HCT116 (cell line): Measurements from ENCODE around the gene AMD1. TPM values are rescaled to one million over a fixed set of nuclear protein-coding genes. Genes with fewer than 3 reads are reported as not detected.

ENCODE experiments used
- ATAC-seq: fragments of 200-7000 bp; cut with Tn5 transposase; 2 replicates; pipeline ENCODE4 v1.9.1; 2020; ENCODE audit warnings: mild to moderate bottlenecking, moderate library complexity
- BruUV-seq: library from RNA; stranded (reverse); fragments of 400-500 nt; replicated peaks from 2 replicates; lab custom pipeline; 2021; lab: Mats Ljungman, UMichigan
- CTCF ChIA-PET: fragments of 300-600 bp; sonication (Branson Sonifier 250); formaldehyde crosslinking; loops from one replicate; lab custom pipeline; 2021; ENCODE audit warnings: antibody characterized with exemption; lab: Charles Lee
- POLR2A ChIA-PET: fragments of 300-600, 350-600 bp; sonication (Branson Sonifier 250); formaldehyde crosslinking; loops from one replicate; lab custom pipeline; 2021; ENCODE audit warnings: antibody characterized with exemption; lab: Charles Lee
- RAD21 ChIA-PET, 2 experiments: fragments of 300-600 bp; sonication (Branson Sonifier 250); formaldehyde crosslinking; loops; one replicate each; lab custom pipeline; 2023; ENCODE audit warnings: low total read pairs in 2 of 2; ENCODE audit not compliant: uncharacterized antibody in 2 of 2, unreplicated experiment in 2 of 2, low non-redundant PET in 1 of 2; lab: Charles Lee
- DNase-seq: peaks from one replicate; pipeline ENCODE4 v3.0.0-alpha.2; 2010; ENCODE audit warnings: low read depth, low spot score
- H2AFZ ChIP-seq: fragments of 200-600 bp; shearing (Covaris generic), sonication (generic); 2 replicates; pipeline ENCODE4 v1.6.1; 2017; ENCODE audit warnings: low read depth, mixed run types, mixed read lengths, antibody characterized with exemption, low read length; ENCODE audit not compliant: poor library complexity, severe bottlenecking
- H3K27ac ChIP-seq: 2 replicates; pipeline ENCODE4 v1.5.1; 2012; ENCODE audit warnings: low read depth, low read length
- H3K27me3 ChIP-seq: fragments of 200-600 bp; sonication (generic); 2 replicates; pipeline ENCODE4 v1.6.1; 2016; ENCODE audit warnings: mixed run types, low read length, mixed read lengths; ENCODE audit not compliant: insufficient read depth
- H3K36me3 ChIP-seq, 2 experiments: fragments of 200-500 bp in 1 of 2; fragments of 200-600 bp in 1 of 2; sonication (Bioruptor generic) in 1 of 2; sonication (generic) in 1 of 2; 2 replicates each; pipeline versions ENCODE4 v1.5.1 to v1.6.1; 2014 to 2016; ENCODE audit warnings: low read length in 2 of 2, inconsistent platforms in 1 of 2, mixed read lengths in 1 of 2, mixed run types in 1 of 2; ENCODE audit not compliant: insufficient read depth in 2 of 2, control insufficient read depth in 1 of 2
- H3K4me1 ChIP-seq, 2 experiments: fragments of 200-600 bp in 1 of 2; sonication (generic) in 1 of 2; 2 replicates each; pipeline versions ENCODE4 v1.5.1 to v1.6.1; 2012 to 2017; ENCODE audit warnings: low read length in 2 of 2, inconsistent platforms in 1 of 2, mild to moderate bottlenecking in 1 of 2, mixed read lengths in 1 of 2, mixed run types in 1 of 2, moderate library complexity in 1 of 2; ENCODE audit not compliant: insufficient read depth in 2 of 2, control insufficient read depth in 1 of 2
- H3K4me2 ChIP-seq: fragments of 200-600 bp; sonication (generic); 2 replicates; pipeline ENCODE4 v1.6.1; 2017; ENCODE audit warnings: mixed run types, low read length, mixed read lengths
- H3K4me3 ChIP-seq, 2 experiments: fragments of 200-600 bp in 1 of 2; sonication (generic) in 1 of 2; replicated peaks in 1 of 2; 2 replicates each; pipeline ENCODE4 v1.5.1; 2011 to 2016; ENCODE audit warnings: low read length in 2 of 2, control low read depth in 1 of 2, low read depth in 1 of 2, mild to moderate bottlenecking in 1 of 2, mixed read lengths in 1 of 2, mixed run types in 1 of 2
- H3K79me2 ChIP-seq: fragments of 200-600 bp; sonication (generic); 2 replicates; pipeline ENCODE4 v1.6.1; 2017; ENCODE audit warnings: mild to moderate bottlenecking, mixed run types, low read length, moderate library complexity, mixed read lengths; ENCODE audit not compliant: insufficient read depth
- H3K9ac ChIP-seq: fragments of 200-600 bp; sonication (generic); 2 replicates; pipeline ENCODE4 v1.6.1; 2016; ENCODE audit warnings: low read length, mixed read lengths
- H3K9me2 ChIP-seq: fragments of 200-600 bp; sonication (generic), shearing (Covaris generic); 2 replicates; pipeline ENCODE4 v1.6.1; 2017; ENCODE audit warnings: mixed run types, mild to moderate bottlenecking, moderate library complexity; ENCODE audit not compliant: insufficient read depth
- H3K9me3 ChIP-seq, 2 experiments: fragments of 200-500 bp in 1 of 2; fragments of 200-600 bp in 1 of 2; sonication (Bioruptor generic) in 1 of 2; sonication (generic) in 1 of 2; 2 replicates each; pipeline ENCODE4 v1.6.1; 2014 to 2017; ENCODE audit warnings: low read length in 2 of 2, mixed read lengths in 2 of 2, inconsistent platforms in 1 of 2, low read depth in 1 of 2, mild to moderate bottlenecking in 1 of 2, mixed run types in 1 of 2, moderate library complexity in 1 of 2; ENCODE audit not compliant: control insufficient read depth in 1 of 2, insufficient read depth in 1 of 2
- H4K20me1 ChIP-seq: fragments of 200-600 bp; sonication (generic), shearing (Covaris generic); 2 replicates; pipeline ENCODE4 v1.6.1; 2017; ENCODE audit warnings: mixed run types, mild to moderate bottlenecking, moderate library complexity; ENCODE audit not compliant: insufficient read depth
- CEBPB ChIP-seq: IDR thresholded peaks from 2 replicates; pipeline ENCODE4 v1.6.1; 2012; ENCODE audit warnings: low read depth
- EZH2 ChIP-seq: fragments of 200-600 bp; sonication (generic); IDR thresholded peaks from 2 replicates; pipeline ENCODE4 v1.6.1; 2017; ENCODE audit warnings: antibody characterized with exemption, mixed run types
- FOSL1 ChIP-seq: IDR thresholded peaks from 2 replicates; pipeline ENCODE4 v1.6.1; 2012; ENCODE audit warnings: low read depth
- JUND ChIP-seq: IDR thresholded peaks from 2 replicates; pipeline ENCODE4 v1.6.1; 2012
- POLR2A ChIP-seq: IDR thresholded peaks from 2 replicates; pipeline ENCODE4 v1.7.0; 2011; ENCODE audit warnings: borderline replicate concordance; ENCODE audit not compliant: insufficient read depth, insufficient read length; ENCODE audit errors: extremely low read depth
- POLR2AphosphoS5 ChIP-seq: IDR thresholded peaks from 2 replicates; pipeline ENCODE4 v1.6.1; 2011; ENCODE audit warnings: mild to moderate bottlenecking, low read depth, low read length, moderate library complexity
- RAD21 ChIP-seq: IDR thresholded peaks from 2 replicates; pipeline ENCODE4 v1.6.1; 2012; ENCODE audit warnings: low read depth, mild to moderate bottlenecking
- SP1 ChIP-seq: IDR thresholded peaks from 2 replicates; pipeline ENCODE4 v1.6.1; 2012; ENCODE audit warnings: low read depth
- ZFX ChIP-seq: fragments of 450-650 bp; IDR thresholded peaks from 2 replicates; pipeline ENCODE4 v1.6.1; 2017
- ZNF274 ChIP-seq: fragments of 200-500 bp; sonication (Bioruptor generic); IDR thresholded peaks from 2 replicates; pipeline ENCODE4 v1.6.1; 2014; ENCODE audit warnings: mild to moderate bottlenecking, low read depth, low read length, inconsistent platforms
- intact Hi-C: fragments of 100-400 bp; cut with micrococcal nuclease; formaldehyde crosslinking; loops from 2 replicates; pipeline ENCODE4 v1.10.0; 2022
- total RNA-seq: library from RNA; stranded (reverse); gene quantifications from one replicate; pipeline ENCODE4 v1.2.1, GENCODE V29; 2021; ENCODE audit not compliant: unreplicated experiment
- TF ChIP-seq, protein P1 (sequence below), 3 experiments: fragments of 200-600 bp in 1 of 3; sonication (generic) in 1 of 3; IDR thresholded peaks in 2 of 3; conservative IDR thresholded peaks in 1 of 3; 2 replicates each; pipeline ENCODE4 v1.5.1; 2012 to 2017; ENCODE audit warnings: low read depth in 2 of 3, low read length in 2 of 3, antibody characterized with exemption in 1 of 3, borderline replicate concordance in 1 of 3, control low read depth in 1 of 3, mild to moderate bottlenecking in 1 of 3, mixed read lengths in 1 of 3, mixed run types in 1 of 3, moderate library complexity in 1 of 3; ENCODE audit not compliant: insufficient read depth in 1 of 3
- TF ChIP-seq, protein P2 (sequence below): IDR thresholded peaks from 2 replicates; pipeline ENCODE4 v1.6.1; 2011; ENCODE audit warnings: mild to moderate bottlenecking, low read length, moderate library complexity; ENCODE audit not compliant: insufficient replicate concordance; ENCODE audit errors: extremely low read depth
- TF ChIP-seq, protein P3 (sequence below): IDR thresholded peaks from 2 replicates; pipeline ENCODE4 v1.6.1; 2012

The AMD1 gene
- total RNA-seq, 1 experiment from 2014 or later: 71.4 TPM

DNA sequence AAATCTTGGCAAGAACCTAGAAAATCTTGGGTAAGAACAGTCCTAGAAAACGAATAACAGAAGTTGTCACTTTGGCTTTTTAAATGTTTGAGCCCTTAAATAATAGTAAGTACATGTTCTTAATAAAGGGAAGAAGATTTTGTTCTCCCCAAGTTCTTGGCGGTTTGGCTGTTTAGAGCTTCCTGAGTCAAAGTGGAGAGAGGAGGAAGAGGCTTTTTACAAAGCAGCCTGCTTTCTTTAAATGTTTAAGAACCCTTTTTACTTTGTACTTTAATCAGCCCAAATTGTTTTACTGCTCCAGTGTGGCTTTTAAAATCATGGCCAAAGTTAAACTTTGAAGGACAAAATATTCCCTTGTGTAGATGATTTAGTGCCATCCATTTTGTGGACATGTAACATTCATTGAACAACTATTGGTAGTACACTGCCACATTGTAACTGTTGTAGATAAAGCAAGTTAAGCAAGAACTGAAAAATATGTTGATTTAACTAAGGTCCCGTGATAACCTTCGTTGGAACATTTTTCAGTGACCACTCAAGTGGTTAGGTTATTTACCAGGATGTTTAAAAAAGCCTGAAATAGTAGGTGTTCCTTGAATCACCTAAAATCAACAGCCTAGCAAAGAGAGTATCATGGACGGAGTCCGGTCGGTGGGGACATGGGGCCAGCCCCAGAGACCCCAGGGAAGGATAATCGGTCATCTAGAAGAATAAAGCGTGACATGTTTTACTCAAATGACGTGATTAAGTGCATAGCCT lies 2.4 kb downstream of the AMD1 start:
- BruUV-seq: no TSS peak
- DNase-seq: no peak

More for the DNA sequence above, 2.4 kb downstream of the AMD1 start:
- Histone ChIP-seq H3K79me2 (peaks cover 75% of the 10 kb centered on the region), H3K4me3 (peak overlapping the region; percentile 66 to 86), H3K27ac (no peak overlapping the region; the same call in 1 of the 2 replicates), H3K9me3 (no peaks in the 10 kb centered on the region), H3K4me2 (peak overlapping the region; percentile 89), H3K36me3 (peaks cover 0 to 4% of the 10 kb centered on the region in 2 experiments; a peak in 1 of 4 replicates), H3K9ac (peak overlapping the region; percentile 96), H2AFZ (no peak overlapping the region), H3K27me3 (no peaks in the 10 kb centered on the region), H4K20me1 (peaks cover 61% of the 10 kb centered on the region), H3K9me2 (no peaks in the 10 kb centered on the region), H3K4me1 (peaks cover 18 to 55% of the 10 kb centered on the region in 2 experiments)
- ChIA-PET POLR2A (interaction anchor here (0.6 to 2.3 kb wide), 12 partner anchors 10 to 214 kb away, joined by 3 to 15 read pairs (median 4); partner anchors contain the start of gene CDK19), RAD21 (no interaction called here), CTCF (interaction anchor here (1.8 kb wide), 1 partner anchor 195 kb away, joined by 10 read pairs; no protein-coding TSS in a partner anchor)
- ATAC-seq: no peak
- intact Hi-C loops: loop anchor here (5.0 kb wide), 2 partner anchors 175 to 350 kb away; no protein-coding TSS in a partner anchor
- no peak for TF ChIP-seq FOSL1
- TF ChIP-seq, protein P1, sequence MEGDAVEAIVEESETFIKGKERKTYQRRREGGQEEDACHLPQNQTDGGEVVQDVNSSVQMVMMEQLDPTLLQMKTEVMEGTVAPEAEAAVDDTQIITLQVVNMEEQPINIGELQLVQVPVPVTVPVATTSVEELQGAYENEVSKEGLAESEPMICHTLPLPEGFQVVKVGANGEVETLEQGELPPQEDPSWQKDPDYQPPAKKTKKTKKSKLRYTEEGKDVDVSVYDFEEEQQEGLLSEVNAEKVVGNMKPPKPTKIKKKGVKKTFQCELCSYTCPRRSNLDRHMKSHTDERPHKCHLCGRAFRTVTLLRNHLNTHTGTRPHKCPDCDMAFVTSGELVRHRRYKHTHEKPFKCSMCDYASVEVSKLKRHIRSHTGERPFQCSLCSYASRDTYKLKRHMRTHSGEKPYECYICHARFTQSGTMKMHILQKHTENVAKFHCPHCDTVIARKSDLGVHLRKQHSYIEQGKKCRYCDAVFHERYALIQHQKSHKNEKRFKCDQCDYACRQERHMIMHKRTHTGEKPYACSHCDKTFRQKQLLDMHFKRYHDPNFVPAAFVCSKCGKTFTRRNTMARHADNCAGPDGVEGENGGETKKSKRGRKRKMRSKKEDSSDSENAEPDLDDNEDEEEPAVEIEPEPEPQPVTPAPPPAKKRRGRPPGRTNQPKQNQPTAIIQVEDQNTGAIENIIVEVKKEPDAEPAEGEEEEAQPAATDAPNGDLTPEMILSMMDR (IDR thresholded peaks at IDR 0.05 in 2 of 3, conservative IDR thresholded peaks at IDR 0.05 in 1 of 3; ENCODE audit: borderline replicate concordance in 1 of 3, insufficient read depth in 1 of 3, low read depth in 2 of 3, low read length in 2 of 3): no peak
- no peak for TF ChIP-seq POLR2A
- TF ChIP-seq JUND: no peak
- no peak for TF ChIP-seq CEBPB
- no peak for TF ChIP-seq ZFX
- TF ChIP-seq, protein P2, sequence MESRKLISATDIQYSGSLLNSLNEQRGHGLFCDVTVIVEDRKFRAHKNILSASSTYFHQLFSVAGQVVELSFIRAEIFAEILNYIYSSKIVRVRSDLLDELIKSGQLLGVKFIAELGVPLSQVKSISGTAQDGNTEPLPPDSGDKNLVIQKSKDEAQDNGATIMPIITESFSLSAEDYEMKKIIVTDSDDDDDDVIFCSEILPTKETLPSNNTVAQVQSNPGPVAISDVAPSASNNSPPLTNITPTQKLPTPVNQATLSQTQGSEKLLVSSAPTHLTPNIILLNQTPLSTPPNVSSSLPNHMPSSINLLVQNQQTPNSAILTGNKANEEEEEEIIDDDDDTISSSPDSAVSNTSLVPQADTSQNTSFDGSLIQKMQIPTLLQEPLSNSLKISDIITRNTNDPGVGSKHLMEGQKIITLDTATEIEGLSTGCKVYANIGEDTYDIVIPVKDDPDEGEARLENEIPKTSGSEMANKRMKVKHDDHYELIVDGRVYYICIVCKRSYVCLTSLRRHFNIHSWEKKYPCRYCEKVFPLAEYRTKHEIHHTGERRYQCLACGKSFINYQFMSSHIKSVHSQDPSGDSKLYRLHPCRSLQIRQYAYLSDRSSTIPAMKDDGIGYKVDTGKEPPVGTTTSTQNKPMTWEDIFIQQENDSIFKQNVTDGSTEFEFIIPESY: no peak
- TF ChIP-seq, protein P3, sequence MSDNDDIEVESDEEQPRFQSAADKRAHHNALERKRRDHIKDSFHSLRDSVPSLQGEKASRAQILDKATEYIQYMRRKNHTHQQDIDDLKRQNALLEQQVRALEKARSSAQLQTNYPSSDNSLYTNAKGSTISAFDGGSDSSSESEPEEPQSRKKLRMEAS: no peak
- no peak for TF ChIP-seq SP1
- TF ChIP-seq ZNF274: no peak
- no peak for TF ChIP-seq RAD21
- TF ChIP-seq EZH2: no peak
- TF ChIP-seq POLR2AphosphoS5: no peak
